ENCODE measurements around the gene LARGE1. TPM values are rescaled to one million over a fixed set of nuclear protein-coding genes. Genes with fewer than 3 reads are reported as not detected.
"Not testable (repeated sequence)": the region's sequence is repeated elsewhere in the genome, so short reads cannot be mapped to it uniquely, and the experiment has no call there.

LARGE1 gene
- total RNA-seq, 1 donor from 2014 or later: 119 TPM

DNA sequence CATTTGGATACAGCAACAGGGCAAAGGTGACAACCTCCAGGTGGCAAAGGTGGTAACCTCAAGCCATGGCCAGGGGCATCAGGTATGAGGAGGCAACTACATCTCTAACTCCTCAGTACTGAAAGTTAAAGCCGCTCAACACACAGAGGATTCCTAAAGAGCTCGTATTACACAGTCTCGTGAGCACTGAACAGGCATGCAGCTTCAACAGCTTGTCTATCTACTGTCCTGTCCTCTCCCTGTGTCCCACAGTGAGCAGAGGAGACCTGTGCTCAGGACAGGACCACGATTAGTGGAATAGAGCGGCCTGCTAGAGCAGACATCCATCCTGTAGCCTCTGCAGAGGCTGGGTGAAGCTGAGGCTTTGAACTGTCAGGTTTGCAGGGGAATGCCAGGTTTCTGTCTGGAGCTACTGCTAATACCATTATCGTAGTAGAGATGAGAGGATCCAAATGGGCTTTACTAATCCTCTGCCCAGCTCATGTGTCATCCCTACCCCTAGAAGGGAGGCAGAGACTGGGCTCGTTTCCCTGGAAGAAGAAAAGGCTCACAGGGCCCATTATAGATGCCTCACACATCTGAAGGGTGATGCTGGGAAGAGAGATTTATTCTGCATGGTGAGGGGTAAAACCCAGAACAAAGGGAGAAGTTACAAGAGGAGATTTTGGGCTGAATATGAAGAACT is 415.2 kb downstream of the LARGE1 start:
- intact Hi-C loops (cut with DNase I): no loop called here

GRCh38 chr22:33496112-33496511 is 424.2 kb downstream of the LARGE1 start:
- intact Hi-C loops (cut with DNase I): no loop called here

More for the DNA sequence above, 415.2 kb downstream of the LARGE1 start:
- no peak for DNase-seq (ENCODE audit: low spot score)

DNA sequence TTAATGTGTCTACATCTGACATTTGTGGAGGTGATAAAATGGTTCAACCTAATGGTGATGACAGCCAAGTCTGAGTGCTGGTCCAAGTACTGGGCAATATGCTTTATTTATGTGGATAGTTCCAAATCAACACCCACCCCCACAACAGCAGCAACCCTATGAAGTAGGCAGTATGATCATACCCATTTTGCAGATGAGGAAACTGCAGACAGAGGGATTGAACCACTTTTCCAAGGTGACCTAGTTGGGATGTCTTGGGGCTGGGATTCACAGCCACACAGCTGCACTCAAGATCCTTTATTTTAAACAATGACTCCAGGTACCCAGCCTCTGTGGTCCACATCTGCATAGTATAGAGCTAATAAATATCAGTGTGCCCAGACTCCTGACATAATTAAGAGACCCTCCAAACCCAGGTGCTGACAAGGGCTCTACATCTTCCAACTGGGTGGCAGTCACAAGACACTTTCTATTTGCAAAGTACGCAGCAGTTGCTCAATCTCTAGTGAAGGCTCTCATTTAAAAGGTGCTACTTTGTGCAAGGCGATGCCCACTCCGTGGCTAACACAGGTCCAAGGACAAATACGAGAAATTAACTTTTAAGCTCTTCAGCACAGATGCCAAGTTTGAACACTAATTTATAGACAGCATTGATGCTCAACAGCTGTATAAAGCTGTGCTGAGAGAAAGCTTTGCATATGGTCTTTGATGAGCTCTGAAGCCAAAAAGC is 426.6 kb downstream of the LARGE1 start:
- no peak for DNase-seq (ENCODE audit: low spot score)
- intact Hi-C loops (cut with DNase I): no loop called here

More at GRCh38 chr22:33496112-33496511, 424.2 kb downstream of the LARGE1 start:
- DNase-seq (ENCODE audit: low spot score): no peak

DNA sequence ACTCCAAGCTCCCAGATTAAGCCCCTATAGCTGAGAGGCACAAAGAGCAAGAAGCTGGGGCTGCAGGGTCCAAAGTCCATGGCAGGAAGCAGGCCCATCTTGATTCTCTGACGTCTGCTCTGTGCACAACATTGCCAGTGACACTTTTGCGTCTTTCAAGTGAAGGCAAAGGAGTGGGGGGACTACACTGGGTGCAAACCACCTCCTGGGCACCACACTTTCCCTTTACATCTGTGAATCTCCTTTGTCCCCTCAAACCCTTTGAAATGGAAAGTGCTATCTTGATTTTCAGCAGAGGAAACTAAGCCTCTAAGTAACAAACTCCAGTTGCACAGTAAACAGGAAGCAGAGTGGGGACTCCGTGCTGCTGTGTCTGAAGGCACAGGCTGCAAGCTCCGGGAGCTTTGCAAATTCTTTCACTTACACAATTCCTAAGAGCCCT is 428.0 kb downstream of the LARGE1 start:
- DNase-seq (ENCODE audit: low spot score): no peak
- intact Hi-C loops (cut with DNase I): no loop called here

GRCh38 chr22:33487041-33487716 is 433.1 kb downstream of the LARGE1 start:
- intact Hi-C loops (cut with DNase I): no loop called here
- DNase-seq (ENCODE audit: low spot score): no peak

GRCh38 chr22:33481550-33481949 is 438.7 kb downstream of the LARGE1 start:
- intact Hi-C loops (cut with DNase I): no loop called here
- no peak for DNase-seq (ENCODE audit: low spot score)

DNA sequence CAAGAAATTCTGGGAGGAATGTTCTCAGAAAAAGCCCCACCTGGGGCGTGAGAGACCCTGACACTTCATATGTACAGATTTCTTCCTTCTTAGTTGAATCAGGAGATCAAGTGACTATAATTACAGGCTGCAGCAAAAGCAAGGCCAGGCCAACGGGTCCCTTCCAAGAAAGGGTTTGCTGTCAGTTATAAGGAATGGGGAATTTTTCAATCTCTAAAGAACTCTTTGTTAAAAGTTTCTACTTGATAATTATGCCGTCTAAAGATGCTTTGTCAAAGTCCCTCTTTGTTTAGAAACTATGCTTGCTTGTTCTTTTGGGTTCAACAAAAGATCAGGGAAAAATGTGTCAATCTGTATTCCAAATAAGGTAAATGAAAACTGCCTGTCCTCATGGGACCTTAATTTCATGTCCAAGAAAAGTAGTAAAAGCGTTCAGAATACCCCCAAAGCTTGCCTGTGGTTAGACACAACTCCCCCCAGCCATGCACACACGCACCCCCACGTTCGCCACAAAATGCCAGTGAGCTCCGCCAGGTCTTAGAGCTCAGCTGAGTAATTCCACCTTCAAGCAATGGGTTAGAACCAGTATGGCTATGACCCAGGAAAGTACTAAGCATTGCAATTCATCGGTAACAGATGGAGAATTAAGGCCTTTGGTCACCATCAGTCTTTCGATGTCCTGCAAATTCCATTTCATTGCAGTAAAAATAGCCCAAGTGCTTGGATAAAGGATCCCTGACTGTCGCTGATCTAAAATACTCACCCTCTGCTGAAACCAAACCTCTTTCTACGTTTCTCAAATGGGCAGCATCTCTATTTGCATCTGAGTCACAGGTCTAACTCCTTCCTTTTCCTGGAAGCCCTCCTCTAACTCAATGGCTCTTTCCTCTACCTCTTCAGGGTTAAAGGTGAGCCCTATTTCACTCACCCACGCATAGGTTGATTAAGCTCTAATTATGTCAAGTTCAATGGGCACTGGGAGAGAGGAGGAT is 442.9 kb downstream of the LARGE1 start:
- intact Hi-C loops (cut with DNase I): no loop called here
- no peak for DNase-seq (ENCODE audit: low spot score)

GRCh38 chr22:33476716-33477115 is 443.6 kb downstream of the LARGE1 start:
- intact Hi-C loops (cut with DNase I): no loop called here
- DNase-seq (ENCODE audit: low spot score): no peak

- intact Hi-C loops (cut with DNase I): no loop called here
- no peak for DNase-seq (ENCODE audit: low spot score)
These were observed 444.1 kb downstream of the LARGE1 start for GRCh38 chr22:33476206-33476605.

- no peak for DNase-seq (ENCODE audit: low spot score)
- intact Hi-C loops (cut with DNase I): no loop called here
These were observed 445.7 kb downstream of the LARGE1 start for GRCh38 chr22:33474587-33474986.

GRCh38 chr22:33472462-33473344 is 447.6 kb downstream of the LARGE1 start:
- intact Hi-C loops (cut with DNase I): no loop called here
- DNase-seq (ENCODE audit: low spot score): no peak

DNA sequence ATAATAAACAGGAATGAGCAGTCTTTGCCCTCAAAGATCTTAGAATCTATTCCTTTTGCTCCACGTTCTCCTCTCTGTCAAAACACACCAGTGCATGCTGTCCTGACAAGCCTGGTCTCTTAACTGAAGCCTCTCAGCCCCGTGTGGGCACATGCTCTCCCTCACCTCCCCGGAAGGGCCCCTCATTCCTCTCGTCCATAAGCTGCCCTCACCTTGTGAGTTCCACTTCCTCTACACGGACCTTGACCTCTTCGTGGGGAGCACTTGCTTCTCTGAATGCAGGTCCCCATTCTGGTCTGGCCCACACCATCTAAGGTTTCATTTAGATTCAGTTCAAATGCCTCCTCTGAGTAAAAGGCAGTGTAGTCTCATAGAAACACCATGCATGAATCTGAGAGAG is 449.8 kb downstream of the LARGE1 start:
- intact Hi-C loops (cut with DNase I): no loop called here
- DNase-seq (ENCODE audit: low spot score): no peak

- intact Hi-C loops (cut with DNase I): no loop called here
- no peak for DNase-seq (ENCODE audit: low spot score)
These were observed 452.6 kb downstream of the LARGE1 start for GRCh38 chr22:33467620-33468095.

- no peak for DNase-seq (ENCODE audit: low spot score)
- intact Hi-C loops (cut with DNase I): no loop called here
These were observed 453.2 kb downstream of the LARGE1 start for GRCh38 chr22:33467080-33467479.

DNA sequence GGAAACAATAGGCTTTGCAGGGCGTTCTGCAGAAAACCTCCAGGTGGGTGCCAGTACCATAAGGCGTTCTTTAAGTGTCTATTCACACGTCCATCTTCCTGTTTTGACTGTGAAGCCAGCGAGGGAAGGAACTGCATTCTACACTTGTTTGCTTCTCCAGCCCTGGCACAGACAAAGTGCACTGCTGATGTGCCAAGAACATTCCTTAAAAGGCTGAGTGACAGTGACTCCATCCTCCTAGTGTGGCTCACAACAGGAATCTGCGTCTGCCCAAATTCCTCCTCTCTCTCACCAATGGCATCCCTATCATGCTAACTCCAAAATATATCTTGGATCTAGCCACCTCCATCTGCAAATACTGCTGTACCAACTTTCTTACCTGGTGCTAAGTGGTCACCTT is 454.7 kb downstream of the LARGE1 start:
- no peak for DNase-seq (ENCODE audit: low spot score)
- intact Hi-C loops (cut with DNase I): no loop called here

- intact Hi-C loops (cut with DNase I): no loop called here
- DNase-seq (ENCODE audit: low spot score): no peak
These were observed 455.6 kb downstream of the LARGE1 start for GRCh38 chr22:33464698-33465097.

DNA sequence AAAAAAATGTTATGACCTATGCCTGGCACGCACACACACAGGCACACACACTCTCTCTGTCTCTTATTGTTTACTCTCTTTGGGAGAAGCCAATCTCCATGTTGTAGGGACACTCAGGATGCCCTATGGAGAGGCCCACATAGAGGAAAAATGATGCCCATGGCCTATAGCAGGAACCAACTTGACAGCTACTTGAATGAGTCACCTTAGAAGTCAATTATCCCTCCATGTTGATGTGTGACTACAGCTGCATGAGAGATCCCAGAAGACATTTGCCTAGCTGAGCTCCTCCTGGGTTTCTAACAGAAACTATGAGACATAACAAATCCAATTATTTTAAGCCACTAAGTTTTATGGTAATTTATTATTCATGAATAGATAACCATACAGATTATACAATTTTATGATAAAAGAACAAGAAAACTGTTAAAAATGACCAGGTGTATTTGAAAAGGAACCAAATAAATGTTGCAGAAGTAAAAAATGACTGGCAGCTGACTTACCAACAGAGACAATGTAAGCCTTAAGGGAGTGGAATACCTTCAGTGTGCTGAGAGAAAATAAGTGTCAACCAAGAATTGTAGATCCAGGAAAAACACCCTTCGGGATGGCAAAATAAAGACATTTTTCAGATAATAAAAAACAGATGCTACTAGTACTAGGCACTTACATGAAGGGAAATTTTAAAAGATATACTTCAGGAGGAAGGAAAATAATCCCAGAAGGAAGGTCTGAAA is 458.4 kb downstream of the LARGE1 start:
- DNase-seq (ENCODE audit: low spot score): no peak
- intact Hi-C loops (cut with DNase I): no loop called here

DNA sequence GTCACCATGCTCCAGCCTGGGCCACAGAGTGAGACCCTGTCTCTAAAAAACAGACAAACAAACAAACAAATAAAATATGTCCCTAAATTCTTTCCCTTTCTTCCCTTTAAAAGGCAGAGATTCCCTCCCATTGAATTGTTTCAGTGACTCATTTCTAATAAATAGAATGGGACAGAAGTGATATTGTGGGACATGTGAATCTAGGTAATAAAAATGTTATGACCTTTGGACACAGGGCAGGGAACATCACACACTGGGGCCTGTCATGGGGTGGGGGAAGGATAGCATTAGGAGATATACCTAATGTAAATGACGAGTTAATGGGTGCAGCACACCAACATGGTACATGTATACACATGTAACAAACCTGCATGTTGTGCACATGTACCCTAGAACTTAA is 459.0 kb downstream of the LARGE1 start:
- DNase-seq (ENCODE audit: low spot score); intact Hi-C loops (cut with DNase I): not testable (repeated sequence)
